ENCODE measurements around the gene CSF2RB.

The CSF2RB gene

DNA sequence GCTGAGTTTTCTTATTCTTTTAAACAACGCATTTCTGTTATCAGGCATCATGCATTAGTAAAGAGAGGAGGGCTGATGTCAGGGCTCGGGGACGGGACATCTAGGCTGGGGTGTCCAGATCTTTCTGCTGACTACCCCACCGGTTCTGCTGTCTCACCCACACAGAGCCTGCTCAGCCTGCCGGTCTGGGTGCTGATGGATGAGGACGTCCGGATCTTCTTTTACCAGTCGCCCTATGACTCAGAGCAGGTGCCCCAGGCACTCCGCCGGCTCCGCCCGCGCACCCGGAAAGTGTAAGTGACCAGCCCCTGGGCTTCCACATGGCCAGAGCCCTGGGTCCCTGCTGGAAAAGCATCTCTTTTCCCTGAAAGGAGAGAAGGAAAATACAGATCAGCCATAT, 43.2 kb upstream of the CSF2RB start:
- TF ChIP-seq, protein P1, sequence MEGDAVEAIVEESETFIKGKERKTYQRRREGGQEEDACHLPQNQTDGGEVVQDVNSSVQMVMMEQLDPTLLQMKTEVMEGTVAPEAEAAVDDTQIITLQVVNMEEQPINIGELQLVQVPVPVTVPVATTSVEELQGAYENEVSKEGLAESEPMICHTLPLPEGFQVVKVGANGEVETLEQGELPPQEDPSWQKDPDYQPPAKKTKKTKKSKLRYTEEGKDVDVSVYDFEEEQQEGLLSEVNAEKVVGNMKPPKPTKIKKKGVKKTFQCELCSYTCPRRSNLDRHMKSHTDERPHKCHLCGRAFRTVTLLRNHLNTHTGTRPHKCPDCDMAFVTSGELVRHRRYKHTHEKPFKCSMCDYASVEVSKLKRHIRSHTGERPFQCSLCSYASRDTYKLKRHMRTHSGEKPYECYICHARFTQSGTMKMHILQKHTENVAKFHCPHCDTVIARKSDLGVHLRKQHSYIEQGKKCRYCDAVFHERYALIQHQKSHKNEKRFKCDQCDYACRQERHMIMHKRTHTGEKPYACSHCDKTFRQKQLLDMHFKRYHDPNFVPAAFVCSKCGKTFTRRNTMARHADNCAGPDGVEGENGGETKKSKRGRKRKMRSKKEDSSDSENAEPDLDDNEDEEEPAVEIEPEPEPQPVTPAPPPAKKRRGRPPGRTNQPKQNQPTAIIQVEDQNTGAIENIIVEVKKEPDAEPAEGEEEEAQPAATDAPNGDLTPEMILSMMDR (IDR thresholded peaks at IDR 0.05; ENCODE audit: low read depth, low read length): no peak
- DNase-seq (ENCODE audit: extremely low read depth, low read depth): no peak

DNA sequence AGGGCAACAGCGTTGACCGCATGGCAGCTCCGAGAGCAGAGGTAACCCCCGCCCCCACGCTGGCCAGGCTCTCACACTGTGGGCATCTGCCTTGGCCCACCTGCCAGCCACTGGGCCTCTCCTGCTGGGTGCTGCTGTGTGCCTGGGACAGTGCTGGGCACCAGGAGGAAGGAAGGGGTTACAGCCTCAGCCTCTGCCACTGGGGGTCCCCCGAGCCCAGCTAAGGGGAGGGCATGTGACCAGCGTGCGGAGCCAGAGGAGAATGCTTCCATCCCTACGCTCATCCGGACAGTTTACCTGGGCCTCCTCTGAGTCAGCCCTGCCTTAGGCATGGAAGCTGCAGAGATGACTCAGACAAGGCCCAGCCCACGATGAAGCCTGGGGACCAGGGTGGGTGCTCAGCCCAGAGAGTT, 41.8 kb upstream of the CSF2RB start:
- TF ChIP-seq, protein P1 (IDR thresholded peaks at IDR 0.05; ENCODE audit: low read depth, low read length): no peak
- no peak for DNase-seq (ENCODE audit: extremely low read depth, low read depth)

DNA sequence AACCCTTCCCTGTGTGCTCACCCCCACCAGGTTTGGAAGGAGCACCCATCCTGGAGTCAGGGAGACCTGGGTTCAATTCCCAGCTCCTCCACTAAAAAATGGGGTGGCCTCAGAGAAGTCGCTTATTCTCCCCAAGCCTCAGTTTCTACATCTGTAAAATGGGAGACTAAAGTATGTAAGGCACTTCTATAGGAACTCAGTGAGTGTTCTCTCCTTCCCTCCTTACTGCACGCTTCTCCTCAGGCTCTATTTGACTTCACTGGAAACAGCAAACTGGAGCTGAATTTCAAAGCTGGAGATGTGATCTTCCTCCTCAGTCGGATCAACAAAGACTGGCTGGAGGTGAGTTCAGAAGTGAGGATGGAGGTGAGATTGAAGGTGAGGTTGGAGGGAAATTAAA, 41.3 kb upstream of the CSF2RB start:
- TF ChIP-seq, protein P1 (IDR thresholded peaks at IDR 0.05; ENCODE audit: low read depth, low read length): no peak
- DNase-seq (ENCODE audit: extremely low read depth, low read depth): no peak

DNA sequence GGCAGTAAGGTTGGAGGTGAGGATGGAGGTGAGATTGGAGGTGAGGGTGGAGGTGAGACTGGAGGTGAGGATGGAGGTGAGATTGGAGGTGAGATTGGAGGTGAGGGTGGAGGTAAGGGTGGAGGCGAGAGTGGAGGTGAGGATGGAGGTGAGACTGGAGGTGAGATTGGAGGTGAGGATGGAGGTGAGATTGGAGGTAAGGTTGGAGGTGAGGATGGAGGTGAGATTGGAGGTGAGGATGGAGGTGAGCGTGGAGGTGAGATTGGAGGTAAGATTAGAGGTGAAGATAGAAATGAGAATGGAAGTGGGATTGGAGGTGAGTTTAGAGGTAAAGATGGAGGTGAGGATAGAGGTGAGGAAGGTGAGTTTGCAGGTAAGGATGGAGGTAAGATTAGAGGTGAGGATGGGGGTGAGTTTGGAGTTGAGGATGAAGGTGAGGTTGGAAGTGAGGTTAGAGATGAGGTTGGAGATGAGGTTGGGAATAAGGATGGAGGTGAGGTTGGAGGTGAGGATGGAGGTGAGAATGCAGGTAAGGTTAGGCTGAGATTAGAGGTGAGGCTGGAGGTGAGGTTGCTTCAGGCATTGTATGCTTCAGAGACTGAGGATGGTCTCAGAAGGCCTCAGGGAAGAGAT, 40.4 kb upstream of the CSF2RB start:
- TF ChIP-seq, protein P1 (IDR thresholded peaks at IDR 0.05; ENCODE audit: low read depth, low read length): no peak
- no peak for DNase-seq (ENCODE audit: extremely low read depth, low read depth)

DNA sequence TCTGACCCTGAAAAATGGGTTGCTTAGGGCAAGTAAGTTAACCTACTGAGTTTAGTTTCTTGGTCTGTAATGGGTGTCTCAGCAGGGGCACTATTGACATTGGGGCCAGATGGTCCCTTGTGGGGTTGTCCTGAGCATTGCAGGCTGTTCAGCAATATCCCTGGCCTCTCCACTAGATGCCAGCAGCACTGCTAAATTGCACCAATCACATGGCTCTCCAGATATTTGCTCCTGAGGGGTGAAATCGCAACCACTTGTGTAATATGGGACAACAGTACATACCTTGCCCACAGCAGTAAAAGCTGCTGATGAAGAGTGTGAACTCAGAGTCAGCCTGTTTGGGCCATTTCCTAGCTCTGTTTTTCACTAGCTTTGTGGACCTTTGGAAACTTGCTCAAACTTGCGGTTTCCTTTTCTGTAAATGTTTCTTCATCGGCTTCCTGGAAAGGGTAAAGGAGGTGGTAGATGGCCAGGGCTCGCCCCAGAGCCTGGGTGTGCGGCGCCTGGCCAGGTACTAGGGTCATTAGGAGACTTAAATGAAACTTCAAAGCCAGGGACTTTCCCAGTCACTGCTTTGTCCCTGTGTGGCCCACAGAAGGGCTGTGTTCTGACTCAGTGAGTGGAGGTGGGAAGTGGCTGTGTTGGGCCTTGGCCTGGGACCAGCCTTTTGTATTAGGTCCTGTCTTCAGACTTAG, 39.7 kb upstream of the CSF2RB start:
- TF ChIP-seq, protein P1 (IDR thresholded peaks at IDR 0.05; ENCODE audit: low read depth, low read length): peak; percentile 52
- DNase-seq (ENCODE audit: extremely low read depth, low read depth): peak; percentile 22

DNA sequence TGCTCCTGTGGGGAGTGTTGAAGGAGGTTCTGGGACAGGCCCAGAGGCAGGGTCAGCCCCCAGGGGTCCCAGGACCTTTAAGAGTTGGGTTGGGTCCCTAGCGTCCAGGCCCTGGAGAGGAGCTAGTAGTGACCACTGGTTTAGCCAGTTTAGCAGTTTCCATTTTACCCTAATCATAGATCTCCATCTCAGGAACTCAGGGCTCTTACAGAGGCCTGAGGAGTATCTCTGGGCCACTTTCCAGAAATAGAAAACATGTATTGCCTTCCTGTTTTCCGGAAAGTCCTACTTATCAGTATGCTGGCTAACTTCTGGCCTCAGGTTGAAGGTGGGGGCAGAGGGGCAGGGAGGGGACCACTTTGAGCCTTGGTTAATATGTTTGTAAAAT, 39.1 kb upstream of the CSF2RB start:
- no peak for DNase-seq (ENCODE audit: extremely low read depth, low read depth)
- TF ChIP-seq, protein P1 (IDR thresholded peaks at IDR 0.05; ENCODE audit: low read depth, low read length): no peak

DNA sequence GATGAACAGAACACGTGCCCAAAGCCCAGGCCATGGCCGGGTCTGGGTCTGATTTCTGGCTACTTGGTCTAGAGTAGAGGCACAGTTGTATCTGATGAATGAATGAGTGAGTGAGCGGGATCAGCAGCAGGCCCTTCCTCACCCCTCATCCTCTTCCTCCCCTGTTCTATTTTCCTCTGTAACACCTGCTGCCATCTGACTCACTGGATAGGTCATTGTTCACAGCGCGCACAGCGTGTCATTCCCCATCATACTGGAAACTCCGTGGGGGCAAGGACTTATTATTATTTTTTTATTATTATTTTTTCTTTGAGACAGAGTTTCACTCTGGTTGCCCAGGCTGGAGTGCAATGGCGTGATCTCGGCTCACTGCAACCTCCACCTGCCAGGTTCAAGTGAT, 38.7 kb upstream of the CSF2RB start:
- DNase-seq (ENCODE audit: extremely low read depth, low read depth): no peak
- TF ChIP-seq, protein P1 (IDR thresholded peaks at IDR 0.05; ENCODE audit: low read depth, low read length): no peak

All from AG09319 (cell line).